Nephron (organoid): ENCODE results near the gene ABCA12.
A peak's percentile ranks its signal among the peaks of the same experiment; 100 is the strongest.

Experiments used
- H3K27ac Mint-ChIP-seq, 3 experiments: 2 replicates each; pipeline ENCODE4 v1.8.0; 2020; ENCODE audit warnings: mixed read lengths in 3 of 3, mild to moderate bottlenecking in 2 of 3, moderate library complexity in 1 of 3
- H3K27me3 Mint-ChIP-seq: 2 replicates; pipeline ENCODE4 v1.8.0; 2021; ENCODE audit warnings: low read depth, mild to moderate bottlenecking, moderate library complexity, mixed read lengths
- H3K36me3 Mint-ChIP-seq: 2 replicates; pipeline ENCODE4 v1.8.0; 2020; ENCODE audit warnings: low read depth, mixed read lengths
- H3K4me1 Mint-ChIP-seq: 2 replicates; pipeline ENCODE4 v1.8.0; 2020; ENCODE audit warnings: mixed read lengths
- H3K4me3 Mint-ChIP-seq, 3 experiments: 2 replicates each; pipeline ENCODE4 v1.8.0; 2020; ENCODE audit warnings: mild to moderate bottlenecking in 3 of 3, mixed read lengths in 3 of 3, moderate library complexity in 2 of 3
- H3K9me3 Mint-ChIP-seq: 2 replicates; pipeline ENCODE4 v1.8.0; 2020; ENCODE audit warnings: mixed read lengths
- CTCF ChIP-seq, 3 experiments: fragments of 200-600 bp; sonication (generic); IDR thresholded peaks; one replicate each; pipeline ENCODE4 v1.5.0; 2021; ENCODE audit warnings: antibody characterized with exemption in 3 of 3; ENCODE audit not compliant: unreplicated experiment in 3 of 3

ABCA12 gene

GRCh38 chr2:215019521-215020145 is 118.8 kb downstream of the ABCA12 start:
- H3K36me3 Mint-ChIP-seq, result no peaks in the 10 kb centered on the region
- H3K4me3 Mint-ChIP-seq, result no peak overlapping the region
- no peaks in the 10 kb centered on the region for H3K27me3 Mint-ChIP-seq
- H3K4me1 Mint-ChIP-seq, result no peaks in the 10 kb centered on the region
- no peak for TF ChIP-seq CTCF (IDR thresholded peaks at IDR 0.05; ENCODE audit: unreplicated experiment in 3 of 3)
- no peaks in the 10 kb centered on the region for H3K9me3 Mint-ChIP-seq
- no peak overlapping the region for H3K27ac Mint-ChIP-seq

- Mint-ChIP-seq H3K9me3 (no peaks in the 10 kb centered on the region), H3K4me3 (no peak overlapping the region), H3K27me3 (no peaks in the 10 kb centered on the region), H3K4me1 (no peaks in the 10 kb centered on the region), H3K36me3 (no peaks in the 10 kb centered on the region), H3K27ac (no peak overlapping the region)
- TF ChIP-seq CTCF (IDR thresholded peaks at IDR 0.05; ENCODE audit: unreplicated experiment in 3 of 3), result no peak
Observed at GRCh38 chr2:215019085-215019484, 119.3 kb downstream of the ABCA12 start.

- TF ChIP-seq CTCF (IDR thresholded peaks at IDR 0.05; ENCODE audit: unreplicated experiment in 3 of 3), result no peak
- no peaks in the 10 kb centered on the region for H3K36me3 Mint-ChIP-seq
- H3K27ac Mint-ChIP-seq, result no peak overlapping the region
- H3K4me1 Mint-ChIP-seq, result no peaks in the 10 kb centered on the region
- H3K4me3 Mint-ChIP-seq, result no peak overlapping the region
- H3K27me3 Mint-ChIP-seq, result no peaks in the 10 kb centered on the region
- H3K9me3 Mint-ChIP-seq, result no peaks in the 10 kb centered on the region
Observed at GRCh38 chr2:215015421-215015820, 123.0 kb downstream of the ABCA12 start.

- Mint-ChIP-seq H3K4me3 (no peak overlapping the region), H3K9me3 (no peaks in the 10 kb centered on the region), H3K27me3 (peaks cover 5% of the 10 kb centered on the region), H3K4me1 (no peaks in the 10 kb centered on the region), H3K36me3 (no peaks in the 10 kb centered on the region), H3K27ac (no peak overlapping the region)
- no peak for TF ChIP-seq CTCF (IDR thresholded peaks at IDR 0.05; ENCODE audit: unreplicated experiment in 3 of 3)
Observed at GRCh38 chr2:215010390-215010789, 128.0 kb downstream of the ABCA12 start.

GRCh38 chr2:215003001-215003400 is 135.4 kb downstream of the ABCA12 start:
- no peaks in the 10 kb centered on the region for H3K9me3 Mint-ChIP-seq
- no peaks in the 10 kb centered on the region for H3K36me3 Mint-ChIP-seq
- H3K27me3 Mint-ChIP-seq, result peaks cover 5% of the 10 kb centered on the region
- no peak for TF ChIP-seq CTCF (IDR thresholded peaks at IDR 0.05; ENCODE audit: unreplicated experiment in 3 of 3)
- no peak overlapping the region for H3K4me3 Mint-ChIP-seq
- no peak overlapping the region for H3K27ac Mint-ChIP-seq
- no peaks in the 10 kb centered on the region for H3K4me1 Mint-ChIP-seq

- Mint-ChIP-seq H3K27me3 (peaks cover 5% of the 10 kb centered on the region), H3K36me3 (no peaks in the 10 kb centered on the region), H3K4me1 (no peaks in the 10 kb centered on the region), H3K4me3 (no peak overlapping the region), H3K27ac (no peak overlapping the region), H3K9me3 (no peaks in the 10 kb centered on the region)
- peak; percentile 56 to 72 (median 70) for TF ChIP-seq CTCF (IDR thresholded peaks at IDR 0.05; ENCODE audit: unreplicated experiment in 3 of 3)
Observed at GRCh38 chr2:215002500-215002899, 135.9 kb downstream of the ABCA12 start.
